ENCODE data around the gene DGKE. TPM values are rescaled to one million over a fixed set of nuclear protein-coding genes. Genes with fewer than 3 reads are reported as not detected.

DGKE gene
- total and polyA plus RNA-seq, 7 donors: 0.38 to 3.2 (median 0.76) TPM

DNA sequence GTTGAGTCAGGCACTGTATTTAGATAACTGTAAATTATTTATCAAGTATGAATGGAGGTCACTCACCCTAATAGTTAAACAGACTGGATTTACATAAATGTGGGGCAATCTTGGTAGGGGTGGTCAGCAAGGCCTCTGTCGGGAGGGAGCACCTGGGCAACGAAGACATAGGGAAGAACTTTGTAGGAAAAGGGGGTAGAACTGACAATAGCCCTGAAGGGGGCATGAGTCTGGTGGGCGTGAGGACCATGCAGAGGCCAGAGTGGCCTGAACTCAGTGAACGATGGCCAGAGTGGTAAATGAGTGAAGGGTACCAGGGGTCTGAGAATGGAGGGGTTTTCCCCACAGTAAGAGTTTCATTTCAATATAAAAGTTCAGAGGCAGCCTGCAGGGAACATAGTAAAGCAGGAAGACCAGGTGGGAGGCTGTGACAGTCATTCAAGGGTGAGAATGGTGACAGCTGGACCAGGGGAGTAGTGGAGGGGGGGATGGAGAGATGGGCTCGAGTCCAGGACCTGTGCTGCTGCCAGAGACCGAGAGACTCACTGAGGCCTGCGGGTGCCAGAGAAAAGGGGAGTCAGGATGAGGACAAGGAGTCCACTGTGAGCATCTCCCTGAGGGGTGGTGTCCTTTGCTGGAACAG is 3.1 kb upstream of the DGKE start:
- H3K27me3 ChIP-seq (ENCODE audit: insufficient read depth in 3 of 3, low read length in 2 of 3): peaks cover 0 to 8% (median 2%) of the 10 kb centered on the region in 3 donors
- no peak for DNase-seq
- H3K9me3 ChIP-seq: no peaks in the 10 kb centered on the region
- H3K27ac ChIP-seq: no peak overlapping the region
- TF ChIP-seq, protein P1, sequence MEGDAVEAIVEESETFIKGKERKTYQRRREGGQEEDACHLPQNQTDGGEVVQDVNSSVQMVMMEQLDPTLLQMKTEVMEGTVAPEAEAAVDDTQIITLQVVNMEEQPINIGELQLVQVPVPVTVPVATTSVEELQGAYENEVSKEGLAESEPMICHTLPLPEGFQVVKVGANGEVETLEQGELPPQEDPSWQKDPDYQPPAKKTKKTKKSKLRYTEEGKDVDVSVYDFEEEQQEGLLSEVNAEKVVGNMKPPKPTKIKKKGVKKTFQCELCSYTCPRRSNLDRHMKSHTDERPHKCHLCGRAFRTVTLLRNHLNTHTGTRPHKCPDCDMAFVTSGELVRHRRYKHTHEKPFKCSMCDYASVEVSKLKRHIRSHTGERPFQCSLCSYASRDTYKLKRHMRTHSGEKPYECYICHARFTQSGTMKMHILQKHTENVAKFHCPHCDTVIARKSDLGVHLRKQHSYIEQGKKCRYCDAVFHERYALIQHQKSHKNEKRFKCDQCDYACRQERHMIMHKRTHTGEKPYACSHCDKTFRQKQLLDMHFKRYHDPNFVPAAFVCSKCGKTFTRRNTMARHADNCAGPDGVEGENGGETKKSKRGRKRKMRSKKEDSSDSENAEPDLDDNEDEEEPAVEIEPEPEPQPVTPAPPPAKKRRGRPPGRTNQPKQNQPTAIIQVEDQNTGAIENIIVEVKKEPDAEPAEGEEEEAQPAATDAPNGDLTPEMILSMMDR (IDR thresholded peaks at IDR 0.05): no peak
- peaks cover 2% of the 10 kb centered on the region for H3K4me1 ChIP-seq
- intact Hi-C loops (cut with DNase I): no loop called here
- no peak for ATAC-seq
- H3K36me3 ChIP-seq (ENCODE audit: insufficient read depth in 1 of 2, low read depth in 1 of 2): no peaks in the 10 kb centered on the region
- H3K4me3 ChIP-seq: no peak overlapping the region
- WGBS, 3 donors: 66 to 73% (median 70%) methylated on average over 7 of the region's 7 CpGs

DNA sequence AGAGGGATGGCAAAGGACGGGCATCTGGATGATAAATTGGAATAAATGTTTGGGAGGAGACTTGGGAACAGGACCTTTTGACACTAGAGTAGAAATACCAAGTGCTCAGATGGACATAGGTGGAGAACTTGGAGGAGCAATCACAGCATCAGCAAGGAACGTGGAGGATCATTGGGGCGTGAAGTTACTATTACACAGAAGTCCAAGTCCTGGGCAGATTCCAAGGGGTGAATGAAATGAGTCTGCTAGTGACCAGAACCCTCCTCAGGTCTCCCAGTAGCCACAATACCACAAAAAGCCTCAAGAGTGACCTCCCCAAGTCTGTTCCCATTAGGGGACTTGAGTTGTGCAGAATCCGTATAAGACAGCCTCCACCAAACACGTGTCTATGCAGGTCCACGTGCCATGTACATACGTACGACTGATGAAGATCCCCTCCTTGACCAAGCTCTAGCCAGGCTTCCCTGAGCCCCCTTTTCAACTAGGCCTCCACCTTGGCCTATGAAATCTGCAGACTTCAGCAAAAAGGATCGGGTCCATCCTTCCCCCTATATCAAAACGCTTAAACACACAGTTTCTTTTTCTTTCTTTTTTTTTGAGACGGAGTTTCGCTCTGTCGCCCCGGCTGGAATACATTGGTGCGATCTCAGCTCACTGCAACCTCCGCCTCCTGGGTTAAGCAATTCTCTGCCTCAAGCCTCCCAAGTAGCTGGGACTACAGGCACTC is 2.4 kb upstream of the DGKE start:
- Histone ChIP-seq H3K9me3 (no peaks in the 10 kb centered on the region), H3K4me3 (no peak overlapping the region), H3K36me3 (ENCODE audit: insufficient read depth in 1 of 2, low read depth in 1 of 2) (no peaks in the 10 kb centered on the region), H3K27ac (no peak overlapping the region), H3K27me3 (ENCODE audit: insufficient read depth in 3 of 3, low read length in 2 of 3) (peaks cover 0 to 8% (median 2%) of the 10 kb centered on the region in 3 donors), H3K4me1 (peaks cover 2% of the 10 kb centered on the region)
- ATAC-seq (no peak), DNase-seq (no peak)
- intact Hi-C loops (cut with DNase I): no loop called here
- TF ChIP-seq, protein P1 (IDR thresholded peaks at IDR 0.05): no peak
- WGBS, 3 donors: 92 to 96% (median 95%) methylated on average over 16 of the region's 16 CpGs

DNA sequence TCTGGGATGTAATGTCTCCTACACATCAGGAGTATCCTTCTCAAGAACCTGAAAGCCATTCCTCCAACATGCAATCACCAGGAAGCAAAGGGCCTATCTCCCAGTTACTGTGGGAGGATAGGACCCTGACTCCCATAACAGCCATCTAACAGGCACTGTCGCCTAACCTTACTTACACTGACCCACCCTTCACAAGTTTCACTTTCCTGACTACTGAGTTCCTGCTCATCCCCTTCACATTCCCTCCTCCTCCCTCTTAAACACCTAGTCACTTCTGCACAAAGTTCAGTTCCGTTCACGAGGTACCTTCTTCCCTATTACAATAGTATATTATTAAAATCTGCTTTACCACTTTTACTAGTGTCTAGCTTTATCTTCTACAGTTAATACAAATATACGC is 1.5 kb upstream of the DGKE start:
- H3K27ac ChIP-seq: no peak overlapping the region
- H3K4me1 ChIP-seq: peaks cover 2% of the 10 kb centered on the region
- no peaks in the 10 kb centered on the region for H3K36me3 ChIP-seq (ENCODE audit: insufficient read depth in 1 of 2, low read depth in 1 of 2)
- H3K27me3 ChIP-seq (ENCODE audit: insufficient read depth in 3 of 3, low read length in 2 of 3): peaks cover 0 to 8% (median 2%) of the 10 kb centered on the region in 3 donors
- TF ChIP-seq, protein P1 (IDR thresholded peaks at IDR 0.05): no peak
- no peaks in the 10 kb centered on the region for H3K9me3 ChIP-seq
- WGBS, 3 donors: 70 to 75% (median 72%) methylated on average over 4 of the region's 4 CpGs
- ATAC-seq (no peak), DNase-seq (no peak)
- H3K4me3 ChIP-seq: peak overlapping the region; percentile 78
- intact Hi-C loops (cut with DNase I): no loop called here

DNA sequence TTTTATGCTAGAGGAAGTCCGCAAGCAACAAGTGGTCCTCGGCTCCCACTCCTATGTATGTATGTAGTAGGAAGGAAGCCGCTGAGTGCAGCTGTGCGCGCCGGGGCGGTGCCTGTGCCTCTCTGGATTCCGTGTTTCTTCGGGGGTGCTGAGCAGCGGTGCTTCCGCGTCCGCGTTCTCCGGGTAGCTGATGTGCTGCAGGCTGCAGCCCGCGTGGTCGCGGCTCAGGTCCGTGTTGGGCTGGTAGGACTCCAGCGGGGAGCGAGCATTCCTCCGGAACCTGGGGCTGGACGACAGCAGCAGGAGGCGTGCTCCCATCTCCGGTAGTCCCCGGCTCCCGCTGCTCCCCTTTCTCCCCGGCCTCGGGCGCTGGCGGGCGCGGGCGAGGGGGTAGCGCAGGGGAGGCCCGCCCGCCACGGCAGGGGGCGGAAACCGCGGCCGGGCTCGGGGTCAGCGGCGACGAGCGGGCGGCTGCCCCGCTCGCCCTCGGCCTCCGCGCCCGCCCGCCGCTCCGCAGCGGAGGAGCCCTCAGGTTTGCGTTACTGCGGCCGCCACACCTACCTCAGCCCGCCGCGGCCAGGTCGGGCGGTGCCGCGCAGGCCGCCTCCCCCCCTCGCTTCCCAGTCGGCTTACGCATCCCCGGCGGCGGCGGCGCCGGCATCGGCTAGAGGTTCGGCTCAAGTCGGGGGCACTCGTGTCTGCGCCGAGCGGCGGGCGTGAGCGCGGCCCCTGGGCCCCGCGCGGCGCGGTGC is 718 bp upstream of the DGKE start:
- intact Hi-C loops (cut with DNase I): no loop called here

More for the DNA sequence above, 718 bp upstream of the DGKE start:
- Histone ChIP-seq H3K4me1 (peaks cover 2% of the 10 kb centered on the region), H3K4me3 (peak overlapping the region; percentile 78), H3K27me3 (ENCODE audit: insufficient read depth in 3 of 3, low read length in 2 of 3) (peaks cover 0 to 8% (median 2%) of the 10 kb centered on the region in 3 donors), H3K36me3 (ENCODE audit: insufficient read depth in 1 of 2, low read depth in 1 of 2) (no peaks in the 10 kb centered on the region), H3K27ac (peak overlapping the region; percentile 47), H3K9me3 (no peaks in the 10 kb centered on the region)
- TF ChIP-seq, protein P1 (IDR thresholded peaks at IDR 0.05): no peak
- WGBS, 3 donors: 1% methylated on average over 36 to 95 of the region's 95 CpGs
- ATAC-seq (peak; percentile 53 to 70 (median 63)), DNase-seq (peak; percentile 52 to 72)
